GM10266 (cell line): ENCODE results near the gene YTHDF1.
A peak's percentile ranks its signal among the peaks of the same experiment; 100 is the strongest.

ENCODE experiments used
- DNase-seq: peaks from one replicate; pipeline ENCODE4 v3.0.0; 2012; ENCODE audit errors: extremely low spot score
- CTCF ChIP-seq: IDR thresholded peaks from 2 replicates; pipeline ENCODE4 v1.5.1; 2012; ENCODE audit warnings: mild to moderate bottlenecking, low read depth; ENCODE audit not compliant: control insufficient read depth, insufficient read depth; ENCODE audit errors: missing control alignments

Gene YTHDF1

GRCh38 chr20:63183422-63184146, 32.3 kb downstream of the YTHDF1 start:
- TF ChIP-seq CTCF: peak; percentile 90
- DNase-seq: peak; percentile 83

GRCh38 chr20:63182946-63183415, 33.0 kb downstream of the YTHDF1 start:
- no peak for TF ChIP-seq CTCF
- no peak for DNase-seq

- TF ChIP-seq CTCF: no peak
- DNase-seq: no peak
These were observed 33.5 kb downstream of the YTHDF1 start for GRCh38 chr20:63182425-63182824.

- no peak for DNase-seq
- no peak for TF ChIP-seq CTCF
These were observed 34.7 kb downstream of the YTHDF1 start for GRCh38 chr20:63181226-63181625.

- no peak for DNase-seq
- no peak for TF ChIP-seq CTCF
These were observed 35.3 kb downstream of the YTHDF1 start for GRCh38 chr20:63180569-63181185.

GRCh38 chr20:63179687-63180568, 36.0 kb downstream of the YTHDF1 start:
- no peak for TF ChIP-seq CTCF
- no peak for DNase-seq
